IPS-NIHi11 (cell line): ENCODE results near the gene SEMA6A.

ENCODE experiments used
- DNase-seq: peaks from one replicate; pipeline ENCODE4 v3.0.0; 2012; ENCODE audit warnings: mixed read lengths, low spot score

SEMA6A gene, protein sequence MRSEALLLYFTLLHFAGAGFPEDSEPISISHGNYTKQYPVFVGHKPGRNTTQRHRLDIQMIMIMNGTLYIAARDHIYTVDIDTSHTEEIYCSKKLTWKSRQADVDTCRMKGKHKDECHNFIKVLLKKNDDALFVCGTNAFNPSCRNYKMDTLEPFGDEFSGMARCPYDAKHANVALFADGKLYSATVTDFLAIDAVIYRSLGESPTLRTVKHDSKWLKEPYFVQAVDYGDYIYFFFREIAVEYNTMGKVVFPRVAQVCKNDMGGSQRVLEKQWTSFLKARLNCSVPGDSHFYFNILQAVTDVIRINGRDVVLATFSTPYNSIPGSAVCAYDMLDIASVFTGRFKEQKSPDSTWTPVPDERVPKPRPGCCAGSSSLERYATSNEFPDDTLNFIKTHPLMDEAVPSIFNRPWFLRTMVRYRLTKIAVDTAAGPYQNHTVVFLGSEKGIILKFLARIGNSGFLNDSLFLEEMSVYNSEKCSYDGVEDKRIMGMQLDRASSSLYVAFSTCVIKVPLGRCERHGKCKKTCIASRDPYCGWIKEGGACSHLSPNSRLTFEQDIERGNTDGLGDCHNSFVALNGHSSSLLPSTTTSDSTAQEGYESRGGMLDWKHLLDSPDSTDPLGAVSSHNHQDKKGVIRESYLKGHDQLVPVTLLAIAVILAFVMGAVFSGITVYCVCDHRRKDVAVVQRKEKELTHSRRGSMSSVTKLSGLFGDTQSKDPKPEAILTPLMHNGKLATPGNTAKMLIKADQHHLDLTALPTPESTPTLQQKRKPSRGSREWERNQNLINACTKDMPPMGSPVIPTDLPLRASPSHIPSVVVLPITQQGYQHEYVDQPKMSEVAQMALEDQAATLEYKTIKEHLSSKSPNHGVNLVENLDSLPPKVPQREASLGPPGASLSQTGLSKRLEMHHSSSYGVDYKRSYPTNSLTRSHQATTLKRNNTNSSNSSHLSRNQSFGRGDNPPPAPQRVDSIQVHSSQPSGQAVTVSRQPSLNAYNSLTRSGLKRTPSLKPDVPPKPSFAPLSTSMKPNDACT

DNA sequence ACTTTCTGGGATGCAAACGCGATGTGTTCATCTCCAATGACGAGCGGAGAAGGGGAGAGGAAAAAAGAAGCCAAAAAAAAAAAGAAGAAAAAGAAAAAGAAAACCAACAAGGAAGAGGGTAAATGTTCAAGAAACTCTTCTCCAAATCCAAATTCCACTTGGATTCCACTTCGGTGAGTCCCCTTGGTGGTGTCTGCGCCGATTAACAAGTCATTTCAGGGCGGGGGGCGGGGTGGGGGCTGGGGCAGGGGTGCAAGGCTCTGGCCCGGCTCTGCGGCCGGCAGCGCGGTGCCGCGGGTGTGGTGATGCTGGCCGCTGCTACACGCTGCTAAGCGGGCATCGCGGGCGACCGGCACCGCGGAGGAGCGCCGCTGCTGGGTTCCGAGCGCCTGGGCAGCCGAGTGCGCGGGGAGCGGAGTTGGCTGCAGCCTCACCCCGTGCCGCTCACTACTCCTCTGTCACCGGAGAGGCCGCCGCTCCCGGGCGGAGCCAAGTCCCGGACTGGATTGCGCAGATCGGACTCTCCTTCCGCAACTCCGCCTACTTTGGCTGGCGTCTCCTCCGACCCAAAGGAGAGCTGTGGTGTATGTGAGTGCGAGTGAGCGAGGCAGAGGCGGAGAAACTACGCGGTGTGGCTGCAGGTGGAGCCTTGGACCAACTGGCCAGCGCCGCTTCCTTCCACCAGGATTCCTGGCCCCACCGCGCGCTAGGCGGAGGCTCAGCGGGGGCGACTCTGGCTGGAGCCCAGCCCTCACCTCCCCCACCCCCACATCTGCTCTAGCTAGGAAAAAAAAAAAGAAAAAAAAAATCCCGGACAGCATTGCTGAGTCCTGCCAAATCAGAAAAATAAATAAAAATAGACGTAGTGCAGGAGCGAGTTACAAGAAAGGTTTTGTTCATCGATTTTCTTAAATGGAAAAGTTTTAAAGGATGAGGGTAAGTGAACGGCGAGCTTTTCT, at the start of gene SEMA6A:
TSS of gene SEMA6A (minus strand) at position 457 of the 959 bp plus-strand sequence. CDS start 69,879 bp downstream, outside the sequence.
- peak; percentile 88 for DNase-seq

DNA sequence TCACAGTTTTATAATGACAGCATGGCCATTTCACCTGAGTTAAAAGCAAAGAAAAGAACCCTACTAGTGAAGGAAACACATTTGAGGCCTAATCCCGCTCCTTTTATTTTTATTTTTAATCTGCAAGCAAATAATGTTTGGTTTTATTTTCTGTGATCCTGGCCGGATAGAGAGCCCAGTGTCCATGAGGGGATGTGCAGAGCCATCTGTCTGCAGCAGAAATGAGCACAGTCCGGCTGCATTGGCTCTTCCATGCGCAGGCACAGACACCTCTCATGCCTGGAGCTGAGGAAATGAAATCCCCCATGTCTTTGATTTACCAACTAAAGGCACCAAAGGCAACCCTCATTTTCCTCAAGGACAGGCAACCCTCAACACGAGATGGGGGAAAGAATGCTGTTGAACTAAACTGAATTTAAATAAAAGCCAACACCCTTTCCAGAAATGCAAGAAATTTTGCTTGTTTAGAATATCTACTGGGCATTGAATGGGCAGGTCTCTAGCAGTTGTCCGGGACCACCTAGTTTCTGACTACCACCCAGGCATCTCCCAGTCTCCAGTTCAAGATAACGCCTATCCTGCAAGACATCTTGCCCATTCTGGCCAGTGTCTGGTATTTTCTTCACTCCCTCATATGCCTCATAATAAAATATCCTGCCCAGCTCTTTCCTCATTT, 47.9 kb upstream of the SEMA6A start:
- no peak for DNase-seq

- no peak for DNase-seq
Observed at GRCh38 chr5:116621599-116621998, 47.0 kb upstream of the SEMA6A start.

DNA sequence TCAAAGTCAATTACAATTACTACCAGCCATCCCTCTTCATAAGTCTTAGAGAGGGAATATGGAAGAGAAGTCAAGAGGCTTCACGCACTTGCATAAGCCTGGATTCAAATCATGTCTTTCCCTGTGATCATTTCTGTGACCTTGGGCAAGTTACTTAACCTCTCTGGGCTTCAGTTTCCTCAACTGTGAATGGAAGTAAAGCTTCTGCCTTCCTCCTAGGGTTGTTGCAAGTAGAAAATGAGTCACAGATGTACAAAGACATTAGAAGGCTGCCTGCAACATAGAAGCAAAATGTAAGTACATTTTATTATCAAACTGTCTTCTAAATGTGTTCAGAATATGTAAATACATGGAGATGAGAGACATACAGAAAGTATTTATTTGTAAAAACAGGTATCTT, 42.3 kb upstream of the SEMA6A start:
- no peak for DNase-seq

DNA sequence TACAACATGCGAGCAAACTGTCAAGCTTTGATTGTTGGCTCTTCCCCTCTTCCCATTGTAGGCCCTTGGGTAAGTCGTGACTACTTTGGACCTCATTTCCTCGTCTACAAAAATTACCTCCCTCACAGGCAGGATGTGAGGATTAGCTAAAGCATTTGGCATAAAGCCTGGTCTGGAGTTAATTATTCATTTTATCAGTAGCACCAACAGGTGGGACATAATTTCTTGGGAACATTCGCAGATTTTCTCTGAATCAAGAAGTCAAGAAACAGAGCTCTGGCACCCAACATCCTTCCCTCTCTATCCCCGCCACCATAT, 39.9 kb upstream of the SEMA6A start:
- no peak for DNase-seq

DNA sequence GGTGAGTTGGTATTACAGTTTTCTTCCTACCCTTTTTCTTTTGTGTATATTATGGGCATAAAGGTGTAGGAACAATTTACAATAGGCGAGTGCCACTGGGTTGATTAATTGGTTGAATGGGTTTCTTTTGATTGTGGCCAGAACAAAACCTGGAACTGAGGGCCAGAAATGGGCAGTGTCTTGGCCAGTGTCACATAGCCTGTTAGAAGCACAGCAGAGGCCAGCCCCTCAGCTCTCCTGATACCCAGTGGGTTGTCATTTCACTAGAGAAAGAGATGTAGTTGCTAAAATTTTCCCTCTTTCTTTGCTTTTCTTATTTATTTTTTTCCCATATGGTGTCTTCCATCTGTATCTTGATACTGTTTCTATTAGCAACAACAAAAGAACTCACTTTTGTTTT, 38.8 kb upstream of the SEMA6A start:
- no peak for DNase-seq

- no peak for DNase-seq
Observed at GRCh38 chr5:116612431-116612830, 37.8 kb upstream of the SEMA6A start.

- no peak for DNase-seq
Observed at GRCh38 chr5:116605310-116606070, 30.9 kb upstream of the SEMA6A start.

- DNase-seq = no peak
Observed at GRCh38 chr5:116604805-116605204, 30.2 kb upstream of the SEMA6A start.

DNA sequence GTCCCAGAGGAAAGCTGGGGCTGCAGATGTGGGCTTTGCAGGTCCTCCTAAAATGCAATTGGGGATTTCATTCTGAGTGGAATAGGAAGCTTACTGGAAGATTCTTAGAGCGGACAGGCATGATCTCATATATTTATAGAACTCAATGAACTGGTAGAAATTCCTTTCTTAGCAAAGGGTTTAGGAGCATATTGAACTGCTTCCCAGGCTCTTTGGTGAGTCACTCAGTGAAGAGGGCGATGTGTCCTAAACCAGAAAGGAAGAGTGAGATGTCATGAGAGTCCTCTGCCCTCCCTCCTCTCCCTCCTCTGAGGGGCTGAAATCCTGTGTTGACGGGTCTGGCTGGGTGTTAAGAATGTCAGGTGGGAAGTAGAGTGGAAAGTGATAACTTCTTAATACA, 26.3 kb upstream of the SEMA6A start:
- no peak for DNase-seq

GRCh38 chr5:116598911-116599310, 24.3 kb upstream of the SEMA6A start:
- DNase-seq = no peak

DNA sequence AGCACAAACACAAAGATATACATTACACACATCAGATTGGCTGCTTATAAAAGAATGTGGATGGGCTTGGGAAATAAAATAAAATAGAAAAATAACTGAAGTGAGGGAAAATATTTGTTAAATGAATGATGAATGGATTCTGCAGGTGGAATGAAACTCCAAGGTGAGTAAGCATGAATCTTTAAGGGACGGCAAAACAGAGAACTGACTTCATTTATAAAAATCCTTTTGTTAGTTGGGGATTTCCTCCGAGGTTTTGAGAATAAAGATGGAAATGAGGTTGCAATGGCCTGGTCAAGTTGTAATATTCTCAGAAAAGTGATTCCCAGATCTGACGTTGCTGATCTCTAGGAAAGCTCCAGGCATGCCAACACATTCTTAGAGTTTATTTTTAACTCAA, 20.9 kb upstream of the SEMA6A start:
- no peak for DNase-seq

GRCh38 chr5:116593340-116593739, 18.7 kb upstream of the SEMA6A start:
- DNase-seq = no peak

- DNase-seq = no peak
Observed at GRCh38 chr5:116585227-116585626, 10.6 kb upstream of the SEMA6A start.

DNA sequence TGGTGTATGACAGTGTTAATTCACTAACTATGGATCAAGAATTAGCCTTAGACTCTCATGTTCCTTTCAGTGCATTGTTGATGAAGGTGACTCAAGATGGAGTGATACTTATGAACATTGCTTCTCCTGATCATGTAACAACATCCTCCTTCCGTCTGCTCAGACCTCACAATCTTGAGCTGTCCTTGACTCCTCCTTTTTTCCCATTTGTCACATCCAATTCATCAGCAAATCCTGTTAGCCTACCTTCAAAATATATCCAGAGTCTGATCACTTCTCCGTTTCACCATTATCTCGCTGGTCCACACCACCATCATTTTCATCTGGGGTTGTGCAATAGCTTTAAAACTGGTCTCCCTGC, 9.2 kb upstream of the SEMA6A start:
- DNase-seq = no peak

- no peak for DNase-seq
Observed at GRCh38 chr5:116583085-116583861, 8.7 kb upstream of the SEMA6A start.

DNA sequence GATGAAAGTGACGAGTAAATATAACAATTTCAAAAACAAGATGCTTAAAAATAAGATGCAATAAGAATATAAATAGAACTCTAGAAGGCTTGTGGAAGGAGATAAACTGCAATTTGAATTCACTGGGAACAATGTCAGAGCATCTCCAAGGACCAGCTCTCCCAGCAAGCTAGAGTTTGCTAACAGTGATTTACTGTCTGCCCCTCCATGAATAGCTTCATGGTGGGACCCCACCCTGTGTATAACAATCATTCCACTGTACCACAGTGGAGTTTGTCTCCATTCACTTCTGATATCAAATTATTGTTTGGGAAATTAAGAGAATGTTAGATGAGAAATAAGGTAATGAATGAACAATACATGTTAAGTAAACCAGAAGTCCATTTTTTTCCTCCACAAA, 7.3 kb upstream of the SEMA6A start:
- no peak for DNase-seq

- no peak for DNase-seq
Observed at GRCh38 chr5:116579144-116579543, 4.5 kb upstream of the SEMA6A start.

DNA sequence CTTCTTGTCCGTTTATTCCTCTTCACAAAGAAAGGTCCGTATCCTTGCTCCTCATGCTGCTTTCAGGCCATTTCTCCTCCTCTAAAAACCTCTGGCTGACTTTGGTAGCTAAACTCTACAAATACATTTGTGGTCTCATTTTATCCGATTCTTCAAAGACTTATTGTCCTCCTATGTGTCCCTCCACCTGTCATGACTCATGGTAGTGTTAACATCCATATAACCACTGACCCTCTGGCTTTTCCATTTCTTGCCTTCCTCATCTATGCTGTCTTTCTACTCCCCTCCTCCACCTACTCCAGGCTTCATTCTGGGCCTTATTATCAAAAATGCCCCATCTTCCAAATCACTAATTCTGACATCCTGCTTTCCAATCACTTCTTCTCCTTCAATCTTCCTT, 4.1 kb upstream of the SEMA6A start:
- DNase-seq = no peak
